ENCODE measurements around the gene FLCN. TPM values are rescaled to one million over a fixed set of nuclear protein-coding genes. Genes with fewer than 3 reads are reported as not detected.

FLCN gene
- total RNA-seq, 1 donor from 2014 or later = 30.4 TPM

DNA sequence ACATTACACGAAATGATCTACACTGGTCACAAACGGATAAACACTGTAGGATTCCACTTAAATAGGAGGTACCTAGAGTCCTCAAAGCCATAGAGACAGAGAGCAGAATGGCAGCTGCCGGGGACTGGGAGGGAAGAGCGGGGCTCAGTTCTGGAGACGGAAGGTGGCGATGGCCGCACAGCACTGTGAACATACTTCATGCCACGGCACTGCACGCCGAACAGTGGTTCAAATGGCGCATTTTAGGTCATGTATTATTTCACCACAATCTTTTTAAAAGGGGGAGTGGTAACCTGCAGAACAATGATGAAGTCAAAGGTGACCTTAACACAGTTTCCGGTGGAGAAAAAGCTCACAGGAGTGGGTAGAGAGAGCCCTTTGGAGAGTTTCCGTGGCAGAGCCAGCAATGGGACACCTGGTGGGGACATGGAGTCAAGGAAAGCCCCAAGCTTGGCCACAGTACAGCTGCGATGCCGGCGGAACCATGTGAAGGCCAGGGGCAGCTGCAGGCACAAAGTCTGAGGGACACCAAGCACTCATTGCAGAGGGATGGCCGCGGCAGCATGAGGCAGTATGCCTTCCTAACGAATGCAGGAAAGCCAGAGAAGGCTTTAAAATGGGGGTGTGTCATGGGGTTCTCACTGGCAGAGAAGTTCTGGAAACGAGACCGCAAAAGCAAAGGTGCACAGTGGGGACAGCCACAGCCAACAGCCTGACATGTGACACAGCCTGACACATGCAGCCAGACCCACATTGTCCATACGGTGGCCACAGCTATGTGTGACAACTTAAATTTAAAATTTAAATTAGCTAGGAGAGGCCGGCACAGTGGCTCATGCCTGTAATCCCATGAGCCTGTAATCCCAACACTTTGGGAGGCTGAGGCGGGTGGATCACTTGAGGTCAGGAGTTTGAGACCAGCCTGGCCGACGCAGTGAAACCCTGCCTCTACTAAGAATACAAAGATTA lies 7.3 kb downstream of the FLCN start:
- H3K27me3 Mint-ChIP-seq (ENCODE audit: low read depth) = no peaks in the 10 kb centered on the region
- H3K36me3 Mint-ChIP-seq (ENCODE audit: low read depth) = peaks cover 53% of the 10 kb centered on the region
- H3K4me1 Mint-ChIP-seq (ENCODE audit: low read depth) = no peaks in the 10 kb centered on the region
- intact Hi-C loops (cut with micrococcal nuclease) = no loop called here
- no peak overlapping the region for H3K4me3 Mint-ChIP-seq (ENCODE audit: low read depth)
- no peaks in the 10 kb centered on the region for H3K9me3 Mint-ChIP-seq
- no peak for DNase-seq (ENCODE audit: low spot score)
- no peak overlapping the region for H3K27ac Mint-ChIP-seq

DNA sequence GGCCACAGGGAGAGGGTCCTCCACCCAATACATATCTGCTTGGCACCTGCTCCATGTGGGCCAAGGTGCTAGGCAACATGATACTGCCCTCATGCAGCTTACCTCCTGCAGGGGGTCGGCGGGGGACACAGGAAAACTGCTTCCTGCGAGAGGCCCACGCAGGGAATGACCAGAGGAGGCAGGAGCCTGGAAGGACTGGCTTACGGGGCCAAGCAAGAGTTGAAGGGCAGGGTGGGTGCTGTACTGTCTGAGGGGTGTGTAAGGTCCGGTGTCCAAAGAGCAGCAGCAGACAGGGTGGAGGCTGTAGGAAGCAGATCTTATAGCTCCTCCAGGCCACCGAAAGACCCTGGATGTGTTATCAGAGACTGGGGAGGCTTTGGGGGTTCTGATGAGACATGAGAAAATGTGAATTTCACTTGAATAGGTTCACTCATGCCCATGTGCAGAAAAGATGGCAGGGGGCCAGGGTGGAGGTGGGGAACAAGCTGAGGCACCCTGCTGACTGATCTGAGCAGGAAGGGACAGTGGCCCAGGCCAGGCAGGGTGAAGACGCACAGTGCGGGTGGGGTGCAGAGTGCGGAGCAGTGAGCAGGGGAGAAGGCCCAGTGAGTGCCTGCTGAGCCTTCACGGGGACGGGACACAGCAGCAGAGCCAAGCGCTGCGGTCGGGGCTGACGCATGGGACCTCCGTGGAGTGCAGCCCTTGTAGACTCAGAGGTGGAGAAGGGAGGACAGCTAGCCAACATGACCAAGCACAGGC lies 8.3 kb downstream of the FLCN start:
- no peaks in the 10 kb centered on the region for H3K4me1 Mint-ChIP-seq (ENCODE audit: low read depth)
- peaks cover 59% of the 10 kb centered on the region for H3K36me3 Mint-ChIP-seq (ENCODE audit: low read depth)
- DNase-seq (ENCODE audit: low spot score) = no peak
- H3K27ac Mint-ChIP-seq = no peak overlapping the region
- no peak overlapping the region for H3K4me3 Mint-ChIP-seq (ENCODE audit: low read depth)
- intact Hi-C loops (cut with micrococcal nuclease) = no loop called here
- no peaks in the 10 kb centered on the region for H3K9me3 Mint-ChIP-seq
- H3K27me3 Mint-ChIP-seq (ENCODE audit: low read depth) = no peaks in the 10 kb centered on the region

DNA sequence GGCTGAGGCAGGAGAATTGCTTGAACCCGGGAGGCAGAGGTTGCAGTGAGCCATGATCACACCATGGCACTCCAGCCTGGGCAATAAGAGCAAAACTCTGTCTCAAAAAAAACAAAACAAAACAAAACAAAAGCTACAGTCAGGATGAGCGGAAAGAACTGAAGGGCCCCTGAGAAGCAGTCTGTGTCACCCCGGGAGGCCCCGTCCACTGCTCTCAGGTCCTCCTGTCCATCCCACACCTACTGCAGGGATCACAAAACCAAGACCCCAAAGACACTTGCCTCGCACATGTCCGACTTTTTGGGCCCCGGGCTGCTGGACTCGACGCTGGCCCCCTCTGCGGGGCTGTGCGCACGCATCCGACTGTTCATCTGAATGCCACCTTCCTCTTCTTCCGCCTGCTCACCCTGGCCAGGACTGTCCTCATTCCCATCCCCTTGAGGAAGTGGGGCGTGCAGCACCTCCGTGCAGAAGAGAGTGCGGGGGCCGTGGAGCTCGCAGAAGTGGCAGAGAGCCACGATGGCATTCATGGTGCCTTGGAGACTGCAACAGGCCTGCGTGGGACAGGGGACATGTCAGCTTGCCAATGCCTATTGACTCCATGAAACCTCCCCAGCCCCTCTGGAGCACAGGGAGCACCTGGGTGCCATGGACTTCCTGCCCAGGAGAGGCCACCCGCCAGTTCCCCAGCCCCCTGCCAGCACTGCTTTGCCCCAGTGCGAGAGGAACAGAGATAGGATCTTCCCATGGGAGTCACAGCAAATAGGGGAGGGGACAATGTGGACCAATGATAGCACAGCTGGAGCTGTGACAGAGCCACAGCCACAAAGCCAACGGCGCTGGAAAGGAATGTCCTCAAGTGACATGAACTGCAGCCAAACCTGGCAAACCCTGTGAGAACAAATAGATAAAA lies 9.1 kb downstream of the FLCN start:
- H3K4me3 Mint-ChIP-seq (ENCODE audit: low read depth) = no peak overlapping the region
- no peaks in the 10 kb centered on the region for H3K9me3 Mint-ChIP-seq
- no peaks in the 10 kb centered on the region for H3K27me3 Mint-ChIP-seq (ENCODE audit: low read depth)
- intact Hi-C loops (cut with micrococcal nuclease) = no loop called here
- no peak overlapping the region for H3K27ac Mint-ChIP-seq
- H3K36me3 Mint-ChIP-seq (ENCODE audit: low read depth) = peaks cover 66% of the 10 kb centered on the region
- no peaks in the 10 kb centered on the region for H3K4me1 Mint-ChIP-seq (ENCODE audit: low read depth)
- DNase-seq (ENCODE audit: low spot score) = no peak

DNA sequence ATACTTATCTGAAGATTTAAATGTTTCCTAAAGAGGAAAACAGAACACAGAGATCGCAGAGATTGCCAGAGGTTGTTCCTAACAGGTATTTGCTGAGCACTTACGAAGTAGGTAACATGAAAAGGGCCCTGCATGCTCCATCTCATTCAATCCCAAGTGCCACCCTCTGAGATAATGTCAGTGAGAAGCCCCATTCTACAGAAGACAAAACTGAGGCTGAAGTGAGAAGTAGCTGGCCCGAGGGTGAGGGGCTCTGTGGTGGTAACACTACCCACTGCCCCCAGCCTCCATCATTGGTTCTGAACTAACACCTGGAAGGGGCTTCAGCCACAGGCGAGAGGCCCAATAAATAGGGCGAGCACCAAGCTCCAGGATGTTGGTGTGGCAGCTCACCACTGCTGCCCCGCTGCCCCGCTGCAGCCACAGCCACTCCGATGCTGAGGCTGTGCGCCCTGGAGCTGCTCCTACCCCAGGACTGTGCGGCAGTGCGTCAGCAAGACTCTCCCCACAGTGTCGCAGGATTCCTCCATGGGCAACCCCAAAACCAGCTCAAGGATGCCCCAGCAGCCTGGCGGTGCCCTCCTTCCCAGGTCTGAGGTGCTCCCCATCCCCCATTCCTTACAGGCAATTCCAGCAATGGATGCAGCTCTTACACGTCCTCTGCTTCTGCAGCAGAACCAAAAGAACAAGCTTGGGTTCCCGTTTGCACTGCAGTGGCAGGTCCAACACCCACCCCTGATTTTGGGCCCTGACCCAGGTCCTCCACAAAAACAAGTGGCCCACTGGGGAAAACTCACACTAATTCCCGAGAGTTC lies 10.3 kb downstream of the FLCN start:
- H3K4me3 Mint-ChIP-seq (ENCODE audit: low read depth) = no peak overlapping the region
- no peak overlapping the region for H3K27ac Mint-ChIP-seq
- no peaks in the 10 kb centered on the region for H3K27me3 Mint-ChIP-seq (ENCODE audit: low read depth)
- H3K4me1 Mint-ChIP-seq (ENCODE audit: low read depth) = no peaks in the 10 kb centered on the region
- intact Hi-C loops (cut with micrococcal nuclease) = no loop called here
- H3K36me3 Mint-ChIP-seq (ENCODE audit: low read depth) = peaks cover 63% of the 10 kb centered on the region
- no peaks in the 10 kb centered on the region for H3K9me3 Mint-ChIP-seq
- no peak for DNase-seq (ENCODE audit: low spot score)

DNA sequence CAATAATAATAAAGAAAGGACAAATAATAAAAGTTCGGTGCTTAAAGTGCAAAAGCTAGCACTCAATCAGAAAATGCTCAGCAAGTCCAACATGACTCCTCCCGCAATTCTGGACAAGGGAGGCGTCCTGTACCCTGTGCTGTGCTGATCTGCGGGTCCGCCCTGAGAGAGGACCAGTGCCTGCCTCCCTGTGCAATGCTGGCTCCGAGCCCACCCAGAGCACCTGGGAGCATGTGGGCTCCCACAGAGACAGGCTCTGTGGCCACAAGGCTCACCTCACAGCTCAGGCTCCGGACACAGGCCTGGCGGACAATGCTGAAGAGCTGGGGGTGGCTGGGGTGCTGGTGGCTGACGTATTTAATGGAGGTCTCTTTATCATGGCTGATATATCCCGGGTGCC lies 11.1 kb downstream of the FLCN start:
- no peak overlapping the region for H3K4me3 Mint-ChIP-seq (ENCODE audit: low read depth)
- H3K27ac Mint-ChIP-seq = no peak overlapping the region
- peaks cover 65% of the 10 kb centered on the region for H3K36me3 Mint-ChIP-seq (ENCODE audit: low read depth)
- no peak for DNase-seq (ENCODE audit: low spot score)
- no peaks in the 10 kb centered on the region for H3K9me3 Mint-ChIP-seq
- no peaks in the 10 kb centered on the region for H3K4me1 Mint-ChIP-seq (ENCODE audit: low read depth)
- H3K27me3 Mint-ChIP-seq (ENCODE audit: low read depth) = no peaks in the 10 kb centered on the region
- intact Hi-C loops (cut with micrococcal nuclease) = no loop called here

DNA sequence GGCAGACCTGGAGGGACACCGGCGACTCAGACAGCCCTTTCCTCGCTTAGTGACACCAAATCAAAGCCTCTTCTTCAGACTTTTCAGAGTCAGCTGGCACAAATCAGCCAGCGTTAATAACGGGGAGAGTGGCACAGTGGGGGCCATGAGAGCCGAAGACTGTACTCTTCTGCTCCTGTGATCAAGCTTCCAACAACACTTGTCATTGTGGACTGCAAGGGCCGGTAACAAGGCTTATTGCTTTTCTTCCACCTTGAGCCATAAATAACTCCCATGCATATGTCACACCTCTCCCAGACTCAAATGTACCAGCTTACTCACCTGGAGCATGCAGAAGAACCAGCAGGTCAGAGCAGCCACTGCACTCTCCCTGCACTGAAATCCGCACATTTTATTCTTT lies 12.8 kb downstream of the FLCN start:
- DNase-seq (ENCODE audit: low spot score) = no peak
- no peaks in the 10 kb centered on the region for H3K27me3 Mint-ChIP-seq (ENCODE audit: low read depth)
- H3K4me3 Mint-ChIP-seq (ENCODE audit: low read depth) = no peak overlapping the region
- no peaks in the 10 kb centered on the region for H3K9me3 Mint-ChIP-seq
- intact Hi-C loops (cut with micrococcal nuclease) = no loop called here
- H3K27ac Mint-ChIP-seq = no peak overlapping the region
- no peaks in the 10 kb centered on the region for H3K4me1 Mint-ChIP-seq (ENCODE audit: low read depth)
- H3K36me3 Mint-ChIP-seq (ENCODE audit: low read depth) = peaks cover 63% of the 10 kb centered on the region

GRCh38 chr17:17223736-17224135 lies 13.2 kb downstream of the FLCN start:
- DNase-seq (ENCODE audit: low spot score) = no peak
- no peak overlapping the region for H3K4me3 Mint-ChIP-seq (ENCODE audit: low read depth)
- no peaks in the 10 kb centered on the region for H3K4me1 Mint-ChIP-seq (ENCODE audit: low read depth)
- H3K36me3 Mint-ChIP-seq (ENCODE audit: low read depth) = peaks cover 59% of the 10 kb centered on the region
- intact Hi-C loops (cut with micrococcal nuclease) = no loop called here
- H3K9me3 Mint-ChIP-seq = no peaks in the 10 kb centered on the region
- no peak overlapping the region for H3K27ac Mint-ChIP-seq
- no peaks in the 10 kb centered on the region for H3K27me3 Mint-ChIP-seq (ENCODE audit: low read depth)

DNA sequence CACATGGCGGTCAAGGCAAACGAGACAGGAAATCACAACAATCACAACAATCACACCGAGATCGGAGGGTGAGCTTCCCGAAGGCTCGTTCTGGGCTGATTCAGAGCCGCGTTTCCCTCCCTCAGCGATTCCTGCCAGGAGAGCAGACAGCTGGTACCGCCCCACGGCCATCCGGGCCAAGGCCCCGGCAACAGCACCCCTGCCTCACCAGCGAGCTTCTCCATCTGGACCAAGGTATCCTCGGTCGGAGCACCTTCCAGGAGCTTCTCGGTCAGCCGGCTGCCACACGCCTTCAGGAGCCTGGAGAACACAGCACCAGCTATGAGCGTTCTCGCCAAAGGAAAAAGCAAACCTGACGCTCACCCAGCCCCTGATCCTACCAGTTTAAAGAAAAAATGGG lies 15.6 kb downstream of the FLCN start:
- H3K9me3 Mint-ChIP-seq = no peaks in the 10 kb centered on the region
- no peaks in the 10 kb centered on the region for H3K4me1 Mint-ChIP-seq (ENCODE audit: low read depth)
- intact Hi-C loops (cut with micrococcal nuclease) = no loop called here
- no peak overlapping the region for H3K27ac Mint-ChIP-seq
- no peak overlapping the region for H3K4me3 Mint-ChIP-seq (ENCODE audit: low read depth)
- no peaks in the 10 kb centered on the region for H3K27me3 Mint-ChIP-seq (ENCODE audit: low read depth)
- peaks cover 61% of the 10 kb centered on the region for H3K36me3 Mint-ChIP-seq (ENCODE audit: low read depth)
- DNase-seq (ENCODE audit: low spot score) = no peak

DNA sequence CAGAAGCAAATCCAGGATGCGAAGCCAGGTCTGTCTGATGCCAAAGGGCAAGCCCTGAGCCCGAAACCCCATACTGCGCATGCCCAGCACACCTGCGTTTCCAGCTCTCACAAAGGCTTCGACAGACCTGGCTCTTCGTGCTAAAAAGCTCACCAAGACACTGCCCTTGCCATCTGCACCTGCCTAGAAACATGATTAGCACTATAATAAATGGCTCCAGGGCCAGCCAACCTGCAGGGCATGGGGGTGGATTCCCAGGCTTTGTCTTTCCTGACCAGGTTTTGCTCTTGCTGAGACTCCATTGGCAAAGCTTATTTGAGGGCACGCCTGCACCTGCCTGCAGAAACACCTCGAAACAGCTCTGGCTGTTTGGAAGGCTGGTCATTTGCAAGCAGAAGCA lies 16.4 kb downstream of the FLCN start:
- Mint-ChIP-seq H3K9me3 (no peaks in the 10 kb centered on the region), H3K4me3 (ENCODE audit: low read depth) (no peak overlapping the region), H3K4me1 (ENCODE audit: low read depth) (no peaks in the 10 kb centered on the region), H3K27ac (no peak overlapping the region), H3K36me3 (ENCODE audit: low read depth) (peaks cover 62% of the 10 kb centered on the region), H3K27me3 (ENCODE audit: low read depth) (no peaks in the 10 kb centered on the region)
- no peak for DNase-seq (ENCODE audit: low spot score)
- intact Hi-C loops (cut with micrococcal nuclease) = no loop called here

GRCh38 chr17:17217995-17218394 lies 19.0 kb downstream of the FLCN start:
- H3K36me3 Mint-ChIP-seq (ENCODE audit: low read depth) = peaks cover 52% of the 10 kb centered on the region
- DNase-seq (ENCODE audit: low spot score) = no peak
- intact Hi-C loops (cut with micrococcal nuclease) = no loop called here
- H3K4me3 Mint-ChIP-seq (ENCODE audit: low read depth) = no peak overlapping the region
- H3K27me3 Mint-ChIP-seq (ENCODE audit: low read depth) = no peaks in the 10 kb centered on the region
- no peaks in the 10 kb centered on the region for H3K4me1 Mint-ChIP-seq (ENCODE audit: low read depth)
- no peaks in the 10 kb centered on the region for H3K9me3 Mint-ChIP-seq
- no peak overlapping the region for H3K27ac Mint-ChIP-seq

DNA sequence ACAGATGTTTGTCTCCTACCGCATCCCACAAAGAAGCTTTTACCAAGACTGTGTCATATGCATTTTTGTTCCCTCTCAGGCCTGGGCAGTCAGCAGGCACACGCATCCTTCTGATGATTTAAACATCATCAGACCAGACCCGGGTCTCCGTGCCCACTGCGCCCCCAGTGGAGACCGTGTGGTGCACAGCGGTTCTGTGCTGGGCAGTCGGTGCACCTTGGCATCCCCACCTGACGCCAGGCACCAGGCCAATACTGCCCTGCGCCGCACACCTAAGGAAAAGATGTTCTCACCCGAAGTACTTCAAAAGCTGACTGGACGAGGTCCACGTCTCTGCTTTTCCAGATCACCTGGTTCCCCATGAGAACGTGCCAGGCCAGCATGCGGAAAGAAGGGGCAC lies 20.2 kb downstream of the FLCN start:
- Mint-ChIP-seq H3K4me3 (ENCODE audit: low read depth) (no peak overlapping the region), H3K27ac (no peak overlapping the region), H3K4me1 (ENCODE audit: low read depth) (no peaks in the 10 kb centered on the region), H3K36me3 (ENCODE audit: low read depth) (peaks cover 52% of the 10 kb centered on the region), H3K9me3 (no peaks in the 10 kb centered on the region), H3K27me3 (ENCODE audit: low read depth) (no peaks in the 10 kb centered on the region)
- no peak for DNase-seq (ENCODE audit: low spot score)
- intact Hi-C loops (cut with micrococcal nuclease) = no loop called here

GRCh38 chr17:17216236-17216635 lies 20.7 kb downstream of the FLCN start:
- Mint-ChIP-seq H3K27ac (no peak overlapping the region), H3K9me3 (no peaks in the 10 kb centered on the region), H3K4me1 (ENCODE audit: low read depth) (no peaks in the 10 kb centered on the region), H3K4me3 (ENCODE audit: low read depth) (no peak overlapping the region), H3K27me3 (ENCODE audit: low read depth) (no peaks in the 10 kb centered on the region), H3K36me3 (ENCODE audit: low read depth) (peaks cover 47% of the 10 kb centered on the region)
- no peak for DNase-seq (ENCODE audit: low spot score)
- intact Hi-C loops (cut with micrococcal nuclease) = no loop called here

Data from activated T-helper 2 cell treated with anti-CD3 and anti-CD28 coated beads, Interferon-gamma antibody, Interleukin-2, Interleukin-4, amounts not matched to agents 10 μg/mL and 5 μg/mL and 100 μg/mL, durations not matched to agents 14 hours and 24 hours and 36 hours (primary cell).